Gastrocnemius medialis (tissue), 4 donors: ENCODE measurements around the gene RABGAP1L. TPM values are rescaled to one million over a fixed set of nuclear protein-coding genes. Genes with fewer than 3 reads are reported as not detected.
"Not testable (repeated sequence)": the region's sequence is repeated elsewhere in the genome, so short reads cannot be mapped to it uniquely, and the experiment has no call there.

Experiments used
- ATAC-seq, 2 donors: fragments of 150-250 bp; one replicate each; pipeline ENCODE4 v1.9.1; 2016
- DNase-seq, 2 donors: peaks; one replicate each; pipeline ENCODE4 v3.0.0-alpha.2; 2019
- H3K27ac ChIP-seq, 4 donors: fragments of 200-600 bp; sonication (generic); 1 replicate in 1 of 4; 2 replicates in 3 of 4; pipeline ENCODE4 v1.5.1; 2016 to 2018; ENCODE audit warnings: mild to moderate bottlenecking in 2 of 4, moderate library complexity in 1 of 4
- H3K27me3 ChIP-seq, 3 donors: fragments of 200-600 bp; sonication (generic) in 2 of 3; 1 replicate in 1 of 3; 2 replicates in 2 of 3; pipeline versions ENCODE4 v1.5.1 to v1.6.0; 2016 to 2019; ENCODE audit warnings: mild to moderate bottlenecking in 1 of 3, moderate library complexity in 1 of 3
- H3K36me3 ChIP-seq, 2 donors: fragments of 200-600 bp; sonication (generic) in 1 of 2; one replicate each; pipeline ENCODE4 v1.5.1; 2017 to 2018
- H3K4me1 ChIP-seq, 2 donors: fragments of 200-600 bp; sonication (generic) in 1 of 2; one replicate each; pipeline ENCODE4 v1.5.1; 2016 to 2017; ENCODE audit warnings: mild to moderate bottlenecking in 2 of 2
- H3K4me3 ChIP-seq, 4 donors: fragments of 200-600 bp; sonication (generic) in 3 of 4; 1 replicate in 1 of 4; 2 replicates in 3 of 4; pipeline ENCODE4 v1.5.1; 2016 to 2019; ENCODE audit warnings: mild to moderate bottlenecking in 2 of 4
- H3K9me3 ChIP-seq, 3 donors: fragments of 200-600 bp; sonication (generic) in 2 of 3; 1 replicate in 1 of 3; 2 replicates in 2 of 3; pipeline ENCODE4 v1.5.1; 2016 to 2019
- CTCF ChIP-seq, 5 experiments: fragments of 450-650 bp in 3 of 5; fragments of 200-600 bp in 2 of 5; sonication (generic) in 2 of 5; IDR thresholded peaks in 4 of 5; conservative IDR thresholded peaks in 1 of 5; 1 replicate in 4 of 5; 2 replicates in 1 of 5; pipeline ENCODE4 v1.5.1; 2016 to 2019; ENCODE audit warnings: antibody characterized with exemption in 5 of 5, mild to moderate bottlenecking in 3 of 5, moderate library complexity in 3 of 5
- POLR2A ChIP-seq, 2 donors: fragments of 450-650 bp; IDR thresholded peaks; one replicate each; pipeline ENCODE4 v1.6.1; 2017; ENCODE audit warnings: antibody characterized with exemption in 2 of 2, mild to moderate bottlenecking in 2 of 2, moderate library complexity in 2 of 2
- in situ Hi-C, 4 donors: fragments of 200-750 bp; cut with MboI; loops; one replicate each; pipeline versions ENCODE4 v1.15.0 to v1.8.0; 2017; ENCODE audit warnings: low sequenced_read_pairs in 4 of 4
- intact Hi-C: fragments of 100-400 bp; cut with DNase I; formaldehyde crosslinking; loops from one replicate; pipeline ENCODE4 v1.15.1; 2023; ENCODE audit warnings: low total_unique reads
- total RNA-seq, 4 donors: library from RNA; depleted of rRNA; stranded (reverse); fragments of >200 nt; gene quantifications; one replicate each; pipeline versions ENCODE4 v1.1.0 to v1.2.3, GENCODE V29; 2016

Gene RABGAP1L
- total RNA-seq, 4 donors from 2014 or later: 8.8 to 22.2 (median 14.9) TPM

GRCh38 chr1:174686213-174686612, 526.9 kb downstream of the RABGAP1L start:
- H3K36me3 ChIP-seq: no peaks in the 10 kb centered on the region
- TF ChIP-seq POLR2A (IDR thresholded peaks at IDR 0.05) (no peak), CTCF (IDR thresholded peaks at IDR 0.05 in 4 of 5, conservative IDR thresholded peaks at IDR 0.05 in 1 of 5) (no peak)
- no peak overlapping the region for H3K27ac ChIP-seq
- in situ Hi-C loops (no loop called here), intact Hi-C loops (no loop called here)
- DNase-seq: no peak
- H3K9me3 ChIP-seq: no peaks in the 10 kb centered on the region
- H3K27me3 ChIP-seq: no peaks in the 10 kb centered on the region
- ATAC-seq: no peak
- no peaks in the 10 kb centered on the region for H3K4me1 ChIP-seq
- H3K4me3 ChIP-seq: no peak overlapping the region

GRCh38 chr1:174689524-174689923, 530.2 kb downstream of the RABGAP1L start:
- Histone ChIP-seq H3K9me3 (no peaks in the 10 kb centered on the region), H3K27ac (no peak overlapping the region), H3K4me1 (no peaks in the 10 kb centered on the region), H3K36me3 (no peaks in the 10 kb centered on the region), H3K27me3 (no peaks in the 10 kb centered on the region), H3K4me3 (no peak overlapping the region)
- intact Hi-C loops: no loop called here
- DNase-seq (no peak), ATAC-seq (no peak)
- in situ Hi-C loops: no loop called here
- no peak for TF ChIP-seq CTCF (IDR thresholded peaks at IDR 0.05 in 4 of 5, conservative IDR thresholded peaks at IDR 0.05 in 1 of 5)
- TF ChIP-seq POLR2A (IDR thresholded peaks at IDR 0.05): no peak

GRCh38 chr1:174690266-174690665, 530.9 kb downstream of the RABGAP1L start:
- Histone ChIP-seq H3K9me3 (no peaks in the 10 kb centered on the region), H3K36me3 (no peaks in the 10 kb centered on the region), H3K4me1 (no peaks in the 10 kb centered on the region), H3K4me3 (no peak overlapping the region), H3K27ac (no peak overlapping the region), H3K27me3 (no peaks in the 10 kb centered on the region)
- ATAC-seq (no peak), DNase-seq (no peak)
- in situ Hi-C loops (no loop called here), intact Hi-C loops (no loop called here)
- TF ChIP-seq POLR2A (IDR thresholded peaks at IDR 0.05) (no peak), CTCF (IDR thresholded peaks at IDR 0.05 in 4 of 5, conservative IDR thresholded peaks at IDR 0.05 in 1 of 5) (no peak)

GRCh38 chr1:174692313-174692712, 533.0 kb downstream of the RABGAP1L start:
- DNase-seq (no peak), ATAC-seq (no peak)
- H3K27me3 ChIP-seq: no peaks in the 10 kb centered on the region
- H3K9me3 ChIP-seq: no peaks in the 10 kb centered on the region
- in situ Hi-C loops: no loop called here
- no peak overlapping the region for H3K27ac ChIP-seq
- H3K4me1 ChIP-seq: no peaks in the 10 kb centered on the region
- intact Hi-C loops: no loop called here
- H3K36me3 ChIP-seq: no peaks in the 10 kb centered on the region
- no peak for TF ChIP-seq CTCF (IDR thresholded peaks at IDR 0.05 in 4 of 5, conservative IDR thresholded peaks at IDR 0.05 in 1 of 5)
- TF ChIP-seq POLR2A (IDR thresholded peaks at IDR 0.05): no peak
- H3K4me3 ChIP-seq: no peak overlapping the region

GRCh38 chr1:174693085-174693484, 533.8 kb downstream of the RABGAP1L start:
- in situ Hi-C loops (no loop called here), intact Hi-C loops (no loop called here)
- no peak for DNase-seq
- no peak overlapping the region for H3K27ac ChIP-seq
- ATAC-seq: no peak
- H3K4me1 ChIP-seq: no peaks in the 10 kb centered on the region
- TF ChIP-seq POLR2A (IDR thresholded peaks at IDR 0.05) (no peak), CTCF (IDR thresholded peaks at IDR 0.05 in 4 of 5, conservative IDR thresholded peaks at IDR 0.05 in 1 of 5) (no peak)
- H3K36me3 ChIP-seq: no peaks in the 10 kb centered on the region
- no peak overlapping the region for H3K4me3 ChIP-seq
- no peaks in the 10 kb centered on the region for H3K27me3 ChIP-seq
- no peaks in the 10 kb centered on the region for H3K9me3 ChIP-seq

- H3K4me3 ChIP-seq, ATAC-seq, H3K36me3 ChIP-seq, H3K9me3 ChIP-seq, H3K27me3 ChIP-seq, intact Hi-C loops, in situ Hi-C loops, DNase-seq, H3K27ac ChIP-seq, H3K4me1 ChIP-seq: not testable (repeated sequence)
Measured at GRCh38 chr1:174693539-174693938, 534.2 kb downstream of the RABGAP1L start.
